CD14-positive monocyte (primary cell): Measurements from ENCODE around the gene SYDE1. TPM values are rescaled to one million over a fixed set of nuclear protein-coding genes. Genes with fewer than 3 reads are reported as not detected.
A peak's percentile ranks its signal among the peaks of the same experiment; 100 is the strongest.

Experiments used
- DNase-seq, 3 donors: peaks; one replicate each; pipeline ENCODE4 v3.0.0-alpha.2; 2011 to 2022
- H2AFZ ChIP-seq: 2 replicates; pipeline ENCODE4 v1.6.0; 2012; ENCODE audit warnings: mild to moderate bottlenecking, low read depth, low read length, inconsistent platforms; ENCODE audit not compliant: insufficient read depth, poor library complexity, severe bottlenecking
- H3K27ac ChIP-seq, 2 donors: 1 replicate in 1 of 2; 2 replicates in 1 of 2; pipeline ENCODE4 v1.5.1; 2012 to 2013; ENCODE audit warnings: low read length in 2 of 2, control low read depth in 1 of 2, inconsistent platforms in 1 of 2, low read depth in 1 of 2, mild to moderate bottlenecking in 1 of 2
- H3K27me3 ChIP-seq, 2 donors: one replicate each; pipeline versions ENCODE4 v1.6.0 to v1.6.1; 2011 to 2013; ENCODE audit warnings: low read length in 2 of 2; ENCODE audit not compliant: control insufficient read depth in 2 of 2, insufficient read depth in 2 of 2
- H3K36me3 ChIP-seq, 2 donors: replicated peaks in 1 of 2; 1 replicate in 1 of 2; 2 replicates in 1 of 2; pipeline versions ENCODE4 v1.5.1 to v1.6.1; 2012 to 2013; ENCODE audit warnings: low read length in 2 of 2, control low read depth in 1 of 2, inconsistent platforms in 1 of 2, mild to moderate bottlenecking in 1 of 2; ENCODE audit not compliant: insufficient read depth in 2 of 2, control insufficient read depth in 1 of 2
- H3K4me1 ChIP-seq, 2 donors: 1 replicate in 1 of 2; 2 replicates in 1 of 2; pipeline versions ENCODE4 v1.5.1 to v1.6.1; 2012 to 2013; ENCODE audit warnings: low read length in 2 of 2, control low read depth in 1 of 2, inconsistent platforms in 1 of 2, mild to moderate bottlenecking in 1 of 2, moderate library complexity in 1 of 2; ENCODE audit not compliant: insufficient read depth in 2 of 2, control insufficient read depth in 1 of 2
- H3K4me2 ChIP-seq: replicated peaks from 2 replicates; pipeline ENCODE3; 2012; ENCODE audit warnings: low read length, moderate library complexity, mild to moderate bottlenecking; ENCODE audit not compliant: poor library complexity, severe bottlenecking; ENCODE audit errors: extremely low read depth
- H3K4me3 ChIP-seq, 3 experiments: fragments of 200-600 bp in 1 of 3; sonication (generic) in 1 of 3; replicated peaks in 1 of 3; 1 replicate in 2 of 3; 2 replicates in 1 of 3; pipeline ENCODE4 v1.5.1; 2011 to 2013; ENCODE audit warnings: low read length in 3 of 3, mild to moderate bottlenecking in 3 of 3, control low read depth in 2 of 3, low read depth in 2 of 3, inconsistent platforms in 1 of 3, moderate library complexity in 1 of 3
- H3K79me2 ChIP-seq: 2 replicates; pipeline ENCODE4 v1.6.0; 2012; ENCODE audit warnings: mild to moderate bottlenecking, control low read depth, inconsistent platforms, low read length, moderate library complexity; ENCODE audit not compliant: insufficient read depth
- H3K9ac ChIP-seq: 2 replicates; pipeline ENCODE4 v1.6.0; 2017; ENCODE audit warnings: low read length, mild to moderate bottlenecking; ENCODE audit not compliant: insufficient read depth, poor library complexity, severe bottlenecking
- H3K9me3 ChIP-seq, 2 donors: replicated peaks in 1 of 2; 1 replicate in 1 of 2; 2 replicates in 1 of 2; pipeline versions ENCODE4 v1.5.1 to v1.6.1; 2012 to 2013; ENCODE audit warnings: low read length in 2 of 2, control low read depth in 1 of 2; ENCODE audit not compliant: control insufficient read depth in 1 of 2, insufficient read depth in 1 of 2
- H4K20me1 ChIP-seq: 2 replicates; pipeline ENCODE4 v1.6.0; 2012; ENCODE audit warnings: mild to moderate bottlenecking, low read length, control low read depth, moderate library complexity; ENCODE audit not compliant: insufficient read depth
- H3K27ac Mint-ChIP-seq, 7 donors: one replicate each; pipeline ENCODE4 v1.8.0; 2020; ENCODE audit warnings: mild to moderate bottlenecking in 7 of 7, mixed read lengths in 7 of 7, moderate library complexity in 6 of 7, inconsistent platforms in 2 of 7
- H3K27me3 Mint-ChIP-seq, 3 donors: one replicate each; pipeline ENCODE4 v1.8.0; 2021 to 2022; ENCODE audit warnings: low read depth in 3 of 3, mild to moderate bottlenecking in 3 of 3, mixed read lengths in 3 of 3, moderate library complexity in 3 of 3, inconsistent platforms in 1 of 3
- H3K36me3 Mint-ChIP-seq, 2 donors: one replicate each; pipeline ENCODE4 v1.8.0; 2020; ENCODE audit warnings: mixed read lengths in 2 of 2, inconsistent platforms in 1 of 2, mild to moderate bottlenecking in 1 of 2
- H3K4me1 Mint-ChIP-seq: one replicate; pipeline ENCODE4 v1.8.0; 2020; ENCODE audit warnings: mild to moderate bottlenecking, mixed read lengths
- H3K4me3 Mint-ChIP-seq, 2 donors: one replicate each; pipeline ENCODE4 v1.8.0; 2020; ENCODE audit warnings: mild to moderate bottlenecking in 2 of 2, mixed read lengths in 2 of 2, moderate library complexity in 1 of 2
- H3K9me3 Mint-ChIP-seq, 7 donors: one replicate each; pipeline ENCODE4 v1.8.0; 2020 to 2022; ENCODE audit warnings: mixed read lengths in 7 of 7, mild to moderate bottlenecking in 6 of 7, moderate library complexity in 6 of 7, inconsistent platforms in 2 of 7
- WGBS: methylation state at CpG from one replicate; pipeline ENCODE4 v1.1.5; 2013; ENCODE audit warnings: missing lambda C conversion rate; ENCODE audit not compliant: insufficient coverage; 5-methylcytosine and 5-hydroxymethylcytosine counted together
- intact Hi-C, 2 donors: fragments of 100-400 bp; cut with micrococcal nuclease; formaldehyde crosslinking; loops; one replicate each; pipeline versions ENCODE4 v1.15.0 to v1.15.1; 2023
- polyA plus RNA-seq, 3 donors: library from polyadenylated mRNA; depleted of rRNA in 1 of 3; unstranded in 2 of 3; stranded (reverse) in 1 of 3; fragments of 300-500 nt in 2 of 3; fragments of >200 nt in 1 of 3; fragmentation: Illumina TruSeq in 2 of 3; gene quantifications; 1 replicate in 2 of 3; 2 replicates in 1 of 3; pipeline ENCODE4 v1.2.3, GENCODE V29; 2012 to 2021
- TF ChIP-seq, protein P1 (sequence below): fragments of 200-600 bp; IDR thresholded peaks from one replicate; pipeline ENCODE4 v1.8.0; 2022; ENCODE audit warnings: antibody characterized with exemption, mild to moderate bottlenecking

The SYDE1 gene
- polyA plus RNA-seq, 3 donors: not detected

DNA sequence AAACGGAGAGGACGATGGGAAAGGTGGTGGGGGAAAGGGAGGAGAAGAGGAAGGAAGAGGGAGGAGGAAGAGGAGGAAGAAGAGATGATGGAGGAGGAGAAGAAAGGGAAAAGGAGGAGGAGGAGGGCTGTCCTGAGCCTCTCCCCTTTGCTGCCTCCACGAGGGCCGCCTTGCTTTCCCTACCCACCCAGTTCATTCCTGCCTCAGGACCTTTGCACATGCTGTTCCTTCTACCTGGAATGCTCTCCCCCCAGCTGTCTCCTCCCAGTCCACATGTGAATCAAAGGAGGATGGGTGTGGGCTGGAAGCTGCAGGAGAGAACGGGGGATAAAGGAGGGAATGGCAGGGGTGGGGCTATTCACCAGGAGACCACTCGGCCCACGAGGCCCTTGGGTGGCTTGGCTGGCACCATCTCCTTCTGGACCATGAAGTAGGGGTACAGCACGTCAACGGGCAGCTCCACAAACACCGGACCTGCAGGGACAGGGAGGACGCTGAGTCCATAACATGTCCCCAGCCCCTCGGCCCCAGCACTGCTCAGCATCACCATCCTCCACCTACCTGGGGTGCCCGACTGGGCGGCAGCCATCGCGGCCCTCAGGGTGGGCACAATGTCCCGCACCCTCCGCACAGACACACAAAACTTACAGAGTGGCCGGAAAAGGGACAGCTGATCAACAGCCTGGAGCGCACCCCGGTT is 15.3 kb downstream of the SYDE1 start:
- H3K27me3 Mint-ChIP-seq: peaks cover 0 to 1% (median 0%) of the 10 kb centered on the region in 3 donors
- Histone ChIP-seq H3K4me1 (peaks cover 13% of the 10 kb centered on the region in 2 donors), H3K9me3 (no peaks in the 10 kb centered on the region), H3K27me3 (no peaks in the 10 kb centered on the region), H4K20me1 (no peaks in the 10 kb centered on the region), H3K79me2 (peaks cover 17% of the 10 kb centered on the region), H3K4me2 (no peak overlapping the region), H3K9ac (no peak overlapping the region), H3K36me3 (peaks cover 36 to 51% of the 10 kb centered on the region in 2 donors), H3K4me3 (no peak overlapping the region), H2AFZ (no peak overlapping the region), H3K27ac (no peak overlapping the region)
- TF ChIP-seq, protein P1, sequence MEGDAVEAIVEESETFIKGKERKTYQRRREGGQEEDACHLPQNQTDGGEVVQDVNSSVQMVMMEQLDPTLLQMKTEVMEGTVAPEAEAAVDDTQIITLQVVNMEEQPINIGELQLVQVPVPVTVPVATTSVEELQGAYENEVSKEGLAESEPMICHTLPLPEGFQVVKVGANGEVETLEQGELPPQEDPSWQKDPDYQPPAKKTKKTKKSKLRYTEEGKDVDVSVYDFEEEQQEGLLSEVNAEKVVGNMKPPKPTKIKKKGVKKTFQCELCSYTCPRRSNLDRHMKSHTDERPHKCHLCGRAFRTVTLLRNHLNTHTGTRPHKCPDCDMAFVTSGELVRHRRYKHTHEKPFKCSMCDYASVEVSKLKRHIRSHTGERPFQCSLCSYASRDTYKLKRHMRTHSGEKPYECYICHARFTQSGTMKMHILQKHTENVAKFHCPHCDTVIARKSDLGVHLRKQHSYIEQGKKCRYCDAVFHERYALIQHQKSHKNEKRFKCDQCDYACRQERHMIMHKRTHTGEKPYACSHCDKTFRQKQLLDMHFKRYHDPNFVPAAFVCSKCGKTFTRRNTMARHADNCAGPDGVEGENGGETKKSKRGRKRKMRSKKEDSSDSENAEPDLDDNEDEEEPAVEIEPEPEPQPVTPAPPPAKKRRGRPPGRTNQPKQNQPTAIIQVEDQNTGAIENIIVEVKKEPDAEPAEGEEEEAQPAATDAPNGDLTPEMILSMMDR: no peak
- DNase-seq: no peak
- H3K4me3 Mint-ChIP-seq: no peak overlapping the region
- peak overlapping the region in 2 of 7 donors; percentile 42 to 59 for H3K27ac Mint-ChIP-seq
- H3K9me3 Mint-ChIP-seq: peaks cover 0 to 4% (median 2%) of the 10 kb centered on the region in 7 donors
- 94% methylated on average over 16 of the region's 21 CpGs for WGBS
- intact Hi-C loops: loop anchor here in 1 of 2 donors (10.0 kb wide), 1 partner anchor 252 kb away; the partner anchor contains the start of gene AKAP8
- H3K36me3 Mint-ChIP-seq: peaks cover 44 to 56% of the 10 kb centered on the region in 2 donors
- peaks cover 11% of the 10 kb centered on the region for H3K4me1 Mint-ChIP-seq

DNA sequence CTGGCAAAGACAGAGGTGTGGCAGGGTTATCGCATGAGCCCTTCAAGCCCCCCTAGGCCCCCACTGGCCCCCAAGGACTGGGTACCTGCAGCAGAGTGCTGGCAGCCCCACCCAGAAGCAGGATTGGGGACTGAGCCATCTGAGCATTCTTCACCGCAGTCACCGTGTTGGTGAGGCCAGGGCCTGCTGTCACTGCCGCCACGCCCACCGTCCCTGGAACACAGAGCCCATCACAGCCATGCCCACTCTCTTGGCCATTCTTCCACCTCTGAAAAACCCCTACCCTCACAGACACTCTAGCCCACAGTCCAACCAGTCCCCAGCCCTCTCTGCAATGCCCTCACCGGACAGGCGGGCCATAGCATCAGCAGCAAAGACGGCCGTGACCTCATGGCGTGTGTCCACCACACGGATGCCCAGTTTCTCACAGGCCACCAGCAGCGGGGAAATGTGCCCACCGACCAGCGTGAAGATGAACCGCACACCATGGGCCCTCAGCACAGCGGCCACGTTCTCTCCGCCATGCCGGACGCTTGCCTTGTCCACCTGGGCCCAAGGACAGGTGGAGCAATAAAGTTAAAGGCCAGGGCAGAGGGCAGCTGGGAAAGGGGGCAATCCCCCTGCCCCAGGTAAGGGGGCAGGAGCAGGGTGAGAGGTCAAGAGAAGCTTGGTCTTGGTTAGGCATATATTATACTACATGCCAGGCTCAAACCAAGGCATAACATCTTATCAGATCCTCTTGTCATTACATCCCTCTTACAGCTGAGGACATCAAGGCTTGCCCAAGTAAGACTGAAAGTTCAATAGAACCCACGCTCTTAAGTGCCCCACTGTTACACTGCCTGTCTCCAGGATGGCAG is 16.1 kb downstream of the SYDE1 start:
- WGBS: 98% methylated on average over 20 of the region's 22 CpGs
- Mint-ChIP-seq H3K4me1 (peaks cover 11% of the 10 kb centered on the region), H3K4me3 (no peak overlapping the region), H3K27me3 (peaks cover 0 to 1% (median 0%) of the 10 kb centered on the region in 3 donors), H3K27ac (peak overlapping the region in 1 of 7 donors; percentile 58), H3K9me3 (peaks cover 0 to 4% (median 2%) of the 10 kb centered on the region in 7 donors), H3K36me3 (peaks cover 36 to 48% of the 10 kb centered on the region in 2 donors)
- Histone ChIP-seq H3K9ac (no peak overlapping the region), H3K4me2 (no peak overlapping the region), H2AFZ (no peak overlapping the region), H3K9me3 (no peaks in the 10 kb centered on the region), H3K4me1 (peaks cover 13% of the 10 kb centered on the region in 2 donors), H3K27ac (peak overlapping the region in 1 of 2 donors; percentile 90), H3K79me2 (peaks cover 17% of the 10 kb centered on the region), H3K4me3 (no peak overlapping the region), H4K20me1 (no peaks in the 10 kb centered on the region), H3K27me3 (no peaks in the 10 kb centered on the region), H3K36me3 (peaks cover 28 to 43% of the 10 kb centered on the region in 2 donors)
- intact Hi-C loops: loop anchor here in 1 of 2 donors (10.0 kb wide), 1 partner anchor 252 kb away; the partner anchor contains the start of gene AKAP8
- peak in 1 of 3 donors; percentile 5 for DNase-seq
- TF ChIP-seq, protein P1: no peak
